Measurements from ENCODE around the gene NFS1. TPM values are rescaled to one million over a fixed set of nuclear protein-coding genes. Genes with fewer than 3 reads are reported as not detected.

NFS1 gene
- total and polyA plus RNA-seq, 2 donors from 2014 or later: 31.5 to 71.2 TPM

DNA sequence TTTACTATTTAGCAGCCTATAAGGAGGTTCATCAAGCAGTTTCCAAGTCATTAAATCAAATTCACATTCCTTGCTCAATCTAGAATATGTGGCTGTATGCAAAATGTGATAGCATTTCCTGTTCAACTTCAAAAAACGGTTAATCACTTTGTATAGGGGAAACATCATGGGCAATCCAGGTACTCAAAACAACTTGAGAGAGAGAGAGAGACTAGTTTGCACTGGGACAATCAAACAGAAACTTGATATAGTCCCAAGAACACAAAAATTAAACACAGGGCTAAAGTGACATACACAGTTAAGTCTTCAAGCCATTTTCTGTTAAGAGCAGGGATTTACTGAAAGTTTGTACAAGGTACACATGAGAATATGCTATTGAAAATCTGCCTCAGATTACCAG is 41.9 kb downstream of the NFS1 start:
- Histone ChIP-seq H3K9me3 (ENCODE audit: control insufficient read depth in 2 of 3, insufficient read depth in 1 of 3, low read length in 3 of 3) (no peaks in the 10 kb centered on the region), H3K4me3 (ENCODE audit: low read length in 3 of 3) (no peak overlapping the region), H3K27ac (ENCODE audit: low read depth in 2 of 2, low read length in 2 of 2) (no peak overlapping the region), H3K27me3 (ENCODE audit: control insufficient read depth, insufficient read depth, low read length) (no peaks in the 10 kb centered on the region), H3K36me3 (ENCODE audit: control insufficient read depth in 2 of 3, insufficient read depth in 3 of 3, low read length in 3 of 3) (peaks cover 9 to 25% (median 17%) of the 10 kb centered on the region in 3 donors), H3K4me1 (ENCODE audit: control insufficient read depth in 2 of 3, insufficient read depth in 2 of 3, low read depth in 1 of 3, low read length in 3 of 3) (peaks cover 0 to 19% (median 3%) of the 10 kb centered on the region in 3 donors), H3K9ac (ENCODE audit: low read length in 3 of 3) (no peak overlapping the region)
- intact Hi-C loops (cut with DNase I): no loop called here
- FAIRE-seq (no peak), DNase-seq (no peak)
- TF ChIP-seq, protein P1, sequence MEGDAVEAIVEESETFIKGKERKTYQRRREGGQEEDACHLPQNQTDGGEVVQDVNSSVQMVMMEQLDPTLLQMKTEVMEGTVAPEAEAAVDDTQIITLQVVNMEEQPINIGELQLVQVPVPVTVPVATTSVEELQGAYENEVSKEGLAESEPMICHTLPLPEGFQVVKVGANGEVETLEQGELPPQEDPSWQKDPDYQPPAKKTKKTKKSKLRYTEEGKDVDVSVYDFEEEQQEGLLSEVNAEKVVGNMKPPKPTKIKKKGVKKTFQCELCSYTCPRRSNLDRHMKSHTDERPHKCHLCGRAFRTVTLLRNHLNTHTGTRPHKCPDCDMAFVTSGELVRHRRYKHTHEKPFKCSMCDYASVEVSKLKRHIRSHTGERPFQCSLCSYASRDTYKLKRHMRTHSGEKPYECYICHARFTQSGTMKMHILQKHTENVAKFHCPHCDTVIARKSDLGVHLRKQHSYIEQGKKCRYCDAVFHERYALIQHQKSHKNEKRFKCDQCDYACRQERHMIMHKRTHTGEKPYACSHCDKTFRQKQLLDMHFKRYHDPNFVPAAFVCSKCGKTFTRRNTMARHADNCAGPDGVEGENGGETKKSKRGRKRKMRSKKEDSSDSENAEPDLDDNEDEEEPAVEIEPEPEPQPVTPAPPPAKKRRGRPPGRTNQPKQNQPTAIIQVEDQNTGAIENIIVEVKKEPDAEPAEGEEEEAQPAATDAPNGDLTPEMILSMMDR (IDR thresholded peaks at IDR 0.05; ENCODE audit: borderline replicate concordance, extremely low read depth, insufficient read depth): no peak

DNA sequence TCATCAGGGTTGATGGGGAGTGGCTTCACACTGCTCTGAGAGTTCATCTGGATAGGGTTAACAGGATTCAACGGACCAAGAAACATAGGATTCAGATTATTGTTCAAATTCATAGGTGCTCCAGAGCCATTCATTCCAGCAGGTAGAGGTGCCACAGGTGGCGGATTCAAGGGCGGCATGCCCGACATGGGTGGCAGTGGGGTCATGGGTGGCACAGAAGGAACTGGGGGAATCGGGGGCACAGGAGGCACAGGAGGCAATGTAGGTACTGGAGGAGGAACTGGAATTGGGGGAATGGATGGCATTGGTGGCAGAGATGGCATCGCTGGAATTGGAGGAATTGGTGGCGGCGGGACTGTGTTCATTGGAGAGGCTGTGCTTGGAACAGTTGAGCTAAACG is 44.7 kb downstream of the NFS1 start:
- H3K4me3 ChIP-seq (ENCODE audit: low read length in 3 of 3): no peak overlapping the region
- H3K4me1 ChIP-seq (ENCODE audit: control insufficient read depth in 2 of 3, insufficient read depth in 2 of 3, low read depth in 1 of 3, low read length in 3 of 3): no peaks in the 10 kb centered on the region
- FAIRE-seq (no peak), DNase-seq (no peak)
- no peaks in the 10 kb centered on the region for H3K9me3 ChIP-seq (ENCODE audit: control insufficient read depth in 2 of 3, insufficient read depth in 1 of 3, low read length in 3 of 3)
- no peak overlapping the region for H3K27ac ChIP-seq (ENCODE audit: low read depth in 2 of 2, low read length in 2 of 2)
- H3K36me3 ChIP-seq (ENCODE audit: control insufficient read depth in 2 of 3, insufficient read depth in 3 of 3, low read length in 3 of 3): peaks cover 13 to 25% (median 20%) of the 10 kb centered on the region in 3 donors
- intact Hi-C loops (cut with DNase I): no loop called here
- H3K9ac ChIP-seq (ENCODE audit: low read length in 3 of 3): no peak overlapping the region
- TF ChIP-seq, protein P1 (IDR thresholded peaks at IDR 0.05; ENCODE audit: borderline replicate concordance, extremely low read depth, insufficient read depth): no peak
- no peaks in the 10 kb centered on the region for H3K27me3 ChIP-seq (ENCODE audit: control insufficient read depth, insufficient read depth, low read length)

DNA sequence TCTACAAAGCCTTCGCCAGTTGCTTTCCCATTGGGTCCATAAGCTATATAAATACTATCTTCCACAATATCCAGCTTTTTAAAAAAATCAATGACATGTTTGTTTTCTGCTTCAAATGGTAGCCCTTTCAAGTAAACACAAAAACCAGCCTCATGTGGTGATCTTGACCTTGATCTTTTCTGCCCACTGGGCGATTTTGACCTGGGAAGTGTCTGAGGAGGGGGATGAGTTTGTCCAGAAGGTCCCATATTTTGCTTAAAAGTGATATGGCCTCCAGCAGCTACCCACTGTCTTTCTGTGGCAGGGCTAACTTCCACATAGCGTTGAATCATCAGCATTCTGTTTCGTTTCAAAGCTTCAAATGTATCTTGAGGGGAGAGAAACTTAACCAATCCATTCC is 45.3 kb downstream of the NFS1 start:
- TF ChIP-seq, protein P1 (IDR thresholded peaks at IDR 0.05; ENCODE audit: borderline replicate concordance, extremely low read depth, insufficient read depth): no peak
- Histone ChIP-seq H3K9ac (ENCODE audit: low read length in 3 of 3) (no peak overlapping the region), H3K36me3 (ENCODE audit: control insufficient read depth in 2 of 3, insufficient read depth in 3 of 3, low read length in 3 of 3) (peaks cover 13 to 25% (median 21%) of the 10 kb centered on the region in 3 donors), H3K27me3 (ENCODE audit: control insufficient read depth, insufficient read depth, low read length) (no peaks in the 10 kb centered on the region), H3K9me3 (ENCODE audit: control insufficient read depth in 2 of 3, insufficient read depth in 1 of 3, low read length in 3 of 3) (no peaks in the 10 kb centered on the region), H3K4me1 (ENCODE audit: control insufficient read depth in 2 of 3, insufficient read depth in 2 of 3, low read depth in 1 of 3, low read length in 3 of 3) (no peaks in the 10 kb centered on the region), H3K4me3 (ENCODE audit: low read length in 3 of 3) (no peak overlapping the region), H3K27ac (ENCODE audit: low read depth in 2 of 2, low read length in 2 of 2) (no peak overlapping the region)
- DNase-seq: no peak
- FAIRE-seq: no peak
- intact Hi-C loops (cut with DNase I): no loop called here

DNA sequence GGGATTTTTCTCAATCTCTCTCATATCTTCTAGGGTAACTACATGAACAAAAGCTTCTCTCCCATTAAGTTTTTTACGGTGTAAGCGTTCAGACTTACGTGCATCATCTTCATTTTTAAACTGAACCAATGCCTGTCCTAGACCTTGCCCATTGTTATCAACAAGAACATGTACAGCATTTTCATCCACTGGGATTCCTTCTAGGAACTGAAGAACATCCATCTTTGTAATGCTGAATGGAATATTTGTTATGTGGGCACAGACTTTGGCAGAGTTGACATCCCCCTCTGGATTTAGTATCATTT is 45.8 kb downstream of the NFS1 start:
- H3K27me3 ChIP-seq (ENCODE audit: control insufficient read depth, insufficient read depth, low read length): no peaks in the 10 kb centered on the region
- H3K9ac ChIP-seq (ENCODE audit: low read length in 3 of 3): no peak overlapping the region
- TF ChIP-seq, protein P1 (IDR thresholded peaks at IDR 0.05; ENCODE audit: borderline replicate concordance, extremely low read depth, insufficient read depth): no peak
- intact Hi-C loops (cut with DNase I): no loop called here
- no peak for FAIRE-seq
- peaks cover 13 to 25% (median 21%) of the 10 kb centered on the region in 3 donors for H3K36me3 ChIP-seq (ENCODE audit: control insufficient read depth in 2 of 3, insufficient read depth in 3 of 3, low read length in 3 of 3)
- H3K4me3 ChIP-seq (ENCODE audit: low read length in 3 of 3): no peak overlapping the region
- no peak for DNase-seq
- no peak overlapping the region for H3K27ac ChIP-seq (ENCODE audit: low read depth in 2 of 2, low read length in 2 of 2)
- H3K4me1 ChIP-seq (ENCODE audit: control insufficient read depth in 2 of 3, insufficient read depth in 2 of 3, low read depth in 1 of 3, low read length in 3 of 3): no peaks in the 10 kb centered on the region
- H3K9me3 ChIP-seq (ENCODE audit: control insufficient read depth in 2 of 3, insufficient read depth in 1 of 3, low read length in 3 of 3): no peaks in the 10 kb centered on the region

All from kidney (tissue), 14 donors.